Posterior vena cava (tissue), 2 donors: ENCODE measurements around the gene CRIP2. TPM values are rescaled to one million over a fixed set of nuclear protein-coding genes. Genes with fewer than 3 reads are reported as not detected.

Source experiments
- DNase-seq: peaks from one replicate; pipeline ENCODE4 v3.0.0-alpha.2; 2020; ENCODE audit warnings: low spot score
- intact Hi-C, 2 donors: fragments of 100-400 bp; cut with DNase I; formaldehyde crosslinking; loops; one replicate each; pipeline versions ENCODE4 v1.14.1 to v1.14.2; 2022 to 2023
- total RNA-seq, 2 donors: library from RNA; stranded (reverse); fragmentation: NEBNext Ultra II Directional; extraction: Animal tissue kit (Norgen Biotek cat#: 25700); gene quantifications; one replicate each; pipeline ENCODE4 v1.2.1, GENCODE V29; 2021
- donor health status: DM: yes; HTN: yes; CAD: no.
- donor health status: DM: yes; HTN: yes; CAD: no.

CRIP2 gene
- total RNA-seq, 2 donors from 2014 or later, result 187 to 199 TPM

DNA sequence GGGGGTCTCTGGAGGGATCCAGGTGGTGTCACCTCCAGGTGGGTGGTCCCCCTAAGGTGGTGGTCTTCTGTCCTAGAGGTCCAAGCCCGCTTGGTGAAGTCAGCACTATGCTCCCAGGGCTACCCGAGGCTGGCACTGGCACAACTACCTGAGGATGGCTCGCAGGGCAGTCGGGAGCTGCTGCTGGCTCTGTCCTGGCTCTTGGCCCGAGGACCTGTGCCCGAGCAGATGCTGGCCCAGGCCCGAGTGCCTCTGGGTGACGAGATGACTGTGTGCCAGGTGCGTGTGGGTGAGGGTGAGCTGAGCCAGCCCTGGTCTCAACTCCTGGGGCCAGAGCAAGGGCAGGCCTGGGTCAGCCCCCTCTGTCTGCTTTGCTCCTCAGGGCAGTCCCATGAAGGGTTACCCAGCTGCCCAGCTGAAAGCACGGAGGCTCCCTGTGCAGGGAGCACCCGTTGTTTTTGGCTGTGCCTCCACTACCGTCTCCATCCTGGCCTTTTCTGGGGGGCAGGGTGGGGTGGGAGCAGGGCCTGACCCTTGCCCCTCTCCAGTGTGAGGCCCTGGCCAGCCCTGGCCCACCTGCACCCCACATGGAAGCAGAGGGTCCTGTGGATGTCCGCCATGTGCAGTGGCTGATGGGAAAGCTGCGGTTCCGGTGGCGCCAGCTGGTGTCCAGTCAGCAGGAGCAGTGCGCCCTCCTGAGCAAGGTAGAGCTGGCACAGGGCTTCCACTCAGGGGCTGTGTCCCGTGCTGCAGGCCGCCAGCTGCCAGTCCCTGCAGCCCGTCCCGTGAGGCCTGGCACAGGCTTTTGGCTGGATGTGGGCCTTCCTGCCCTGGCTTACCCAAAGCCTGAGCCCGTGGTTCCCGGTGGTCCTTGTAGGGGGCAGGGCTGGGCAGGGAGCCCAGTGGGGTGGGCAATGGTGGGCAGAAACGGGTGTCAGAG is 17.7 kb downstream of the CRIP2 start:
- peak; percentile 84 for DNase-seq
- intact Hi-C loops, result no loop called here

DNA sequence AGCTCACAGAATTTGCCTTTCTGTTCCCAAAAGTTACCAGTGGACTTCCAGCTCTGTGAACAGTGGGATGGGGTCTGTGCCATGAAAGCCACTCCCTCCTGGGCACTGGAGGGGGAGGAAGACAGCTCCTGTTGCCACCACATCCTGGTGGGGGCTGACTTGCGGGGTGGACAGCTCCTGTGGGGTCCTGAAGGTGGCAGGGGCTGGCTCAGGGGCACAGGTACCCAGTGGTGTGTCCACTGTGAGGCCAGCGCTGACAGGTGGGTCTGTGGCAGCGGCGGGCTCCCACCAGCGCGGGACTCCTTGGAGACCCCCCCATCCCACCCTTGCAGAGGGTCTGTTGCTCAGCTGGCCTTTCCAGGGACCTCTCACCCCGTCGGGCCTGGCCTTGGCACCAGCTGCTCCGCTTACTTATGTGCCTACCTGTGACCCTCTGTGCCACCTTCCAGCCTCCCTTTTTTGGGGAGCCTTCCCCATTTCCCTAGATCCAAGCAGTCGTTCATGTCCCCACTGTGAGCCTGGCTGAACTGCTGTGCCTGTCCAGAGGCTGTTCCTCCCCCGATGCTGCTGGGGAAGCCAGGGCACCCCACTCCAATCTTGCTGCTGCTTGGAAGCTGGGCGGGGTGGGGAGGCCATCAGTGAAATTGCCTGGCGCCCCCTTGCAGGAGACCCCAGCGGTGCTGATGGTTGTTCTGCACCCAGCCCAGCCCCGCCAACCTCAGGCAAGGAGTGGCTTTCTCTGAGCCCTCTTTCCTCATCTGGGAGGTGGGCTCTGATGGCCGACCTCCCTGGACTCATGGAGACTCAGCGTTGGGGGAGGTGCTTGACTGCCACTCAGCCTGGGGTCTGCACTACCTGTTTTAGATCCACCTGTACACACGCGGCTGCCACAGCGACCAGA is 18.6 kb downstream of the CRIP2 start:
- intact Hi-C loops, result no loop called here
- DNase-seq, result peak; percentile 81

DNA sequence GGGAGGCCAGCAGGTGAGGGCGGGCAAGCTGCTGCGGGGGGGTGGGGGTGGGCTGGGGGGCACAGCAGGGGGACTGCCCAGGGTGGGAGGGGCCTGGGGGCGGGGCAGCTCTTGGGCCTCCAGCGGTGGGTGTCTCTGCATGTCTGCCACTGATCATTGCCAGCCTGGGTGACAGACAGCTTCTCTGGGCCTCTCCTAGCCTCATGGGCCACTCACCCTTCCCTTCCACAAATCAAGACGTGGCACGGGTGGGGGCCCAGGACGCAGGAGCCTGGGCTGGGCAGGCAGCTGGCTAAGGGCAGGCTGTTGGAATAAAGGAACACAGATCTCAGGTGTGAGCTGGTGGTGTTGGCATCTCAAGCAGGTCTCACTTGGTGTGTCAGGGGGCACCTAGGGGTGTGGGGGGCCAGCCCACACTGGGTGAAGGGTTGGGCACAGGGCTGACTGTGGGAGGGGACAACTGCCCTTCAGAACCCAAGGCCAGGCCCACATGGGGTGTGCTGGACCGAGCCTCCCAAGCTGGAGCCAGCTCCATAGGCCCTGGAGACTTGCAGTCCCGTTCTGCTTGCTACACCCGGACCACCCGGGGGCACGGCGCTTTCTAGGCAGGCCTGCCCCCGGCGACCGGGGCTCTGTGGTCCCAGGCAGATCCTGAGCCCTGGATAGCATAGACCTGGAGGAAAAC is 19.4 kb downstream of the CRIP2 start:
- intact Hi-C loops, result no loop called here
- DNase-seq, result peak; percentile 83

DNA sequence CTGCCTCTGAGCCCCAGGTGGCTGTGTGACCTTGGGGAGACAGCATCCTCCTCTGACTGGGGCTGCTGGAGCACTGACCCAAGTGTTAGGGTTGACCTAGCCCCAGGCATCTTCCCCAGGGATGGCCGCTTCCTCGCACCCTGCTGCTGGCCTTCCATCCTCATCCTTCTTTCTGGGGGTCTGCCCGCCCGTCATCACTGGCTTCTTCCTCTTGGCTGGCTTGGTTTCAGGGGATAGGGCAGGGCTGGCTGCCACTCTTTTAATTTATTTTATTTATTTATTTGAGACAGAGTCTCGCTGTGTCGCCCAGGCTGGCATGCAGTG is 19.9 kb downstream of the CRIP2 start:
- intact Hi-C loops, result no loop called here
- no peak for DNase-seq

- intact Hi-C loops, result no loop called here
- peak; percentile 81 for DNase-seq
Observed at GRCh38 chr14:105495101-105495989, 20.7 kb downstream of the CRIP2 start.

GRCh38 chr14:105495990-105496830 is 21.6 kb downstream of the CRIP2 start:
- intact Hi-C loops, result no loop called here
- DNase-seq, result peak; percentile 79

GRCh38 chr14:105496831-105497591 is 22.4 kb downstream of the CRIP2 start:
- intact Hi-C loops, result no loop called here
- no peak for DNase-seq

DNA sequence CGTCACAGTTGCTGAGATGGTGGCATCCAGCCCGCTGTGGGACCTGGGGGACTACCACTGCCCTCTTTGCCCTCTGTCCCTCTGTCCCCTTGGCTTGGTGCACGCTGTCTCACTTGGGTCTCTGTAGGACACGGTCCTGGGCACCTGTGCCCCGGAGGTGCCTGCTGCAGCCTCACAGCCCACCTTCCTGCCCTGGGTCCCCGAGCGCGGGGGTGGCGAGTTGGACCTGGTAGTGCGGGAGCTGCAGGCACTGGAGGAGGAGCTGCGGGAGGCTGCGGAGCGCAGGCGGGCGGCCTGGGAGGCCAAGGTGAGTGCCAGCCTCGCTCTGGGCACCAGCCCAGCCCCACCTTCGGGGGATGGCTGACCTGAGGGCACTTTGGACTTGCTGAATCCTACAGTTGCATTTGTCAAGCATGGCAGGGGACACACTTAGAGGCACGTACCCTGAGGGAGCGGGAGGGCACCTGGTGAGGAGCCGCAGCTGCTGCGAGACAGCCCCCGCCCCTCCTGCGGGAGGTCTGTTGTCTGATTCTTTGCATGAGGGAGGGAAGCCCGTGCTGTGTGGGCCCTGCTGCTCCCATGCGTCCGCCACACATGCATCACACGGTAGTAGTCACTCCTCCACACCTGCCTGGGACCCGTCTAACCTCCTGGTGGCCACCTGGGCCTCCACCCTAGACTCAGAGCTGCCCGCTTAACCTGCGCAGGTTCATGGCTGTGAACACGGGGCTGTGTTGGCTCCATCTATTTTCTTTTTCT is 23.2 kb downstream of the CRIP2 start:
- intact Hi-C loops, result no loop called here
- peak; percentile 67 for DNase-seq

GRCh38 chr14:105498430-105499255 is 24.0 kb downstream of the CRIP2 start:
- DNase-seq, result peak; percentile 77
- intact Hi-C loops, result no loop called here

- intact Hi-C loops, result no loop called here
- peak; percentile 81 for DNase-seq
Observed at GRCh38 chr14:105499256-105500035, 24.8 kb downstream of the CRIP2 start.

DNA sequence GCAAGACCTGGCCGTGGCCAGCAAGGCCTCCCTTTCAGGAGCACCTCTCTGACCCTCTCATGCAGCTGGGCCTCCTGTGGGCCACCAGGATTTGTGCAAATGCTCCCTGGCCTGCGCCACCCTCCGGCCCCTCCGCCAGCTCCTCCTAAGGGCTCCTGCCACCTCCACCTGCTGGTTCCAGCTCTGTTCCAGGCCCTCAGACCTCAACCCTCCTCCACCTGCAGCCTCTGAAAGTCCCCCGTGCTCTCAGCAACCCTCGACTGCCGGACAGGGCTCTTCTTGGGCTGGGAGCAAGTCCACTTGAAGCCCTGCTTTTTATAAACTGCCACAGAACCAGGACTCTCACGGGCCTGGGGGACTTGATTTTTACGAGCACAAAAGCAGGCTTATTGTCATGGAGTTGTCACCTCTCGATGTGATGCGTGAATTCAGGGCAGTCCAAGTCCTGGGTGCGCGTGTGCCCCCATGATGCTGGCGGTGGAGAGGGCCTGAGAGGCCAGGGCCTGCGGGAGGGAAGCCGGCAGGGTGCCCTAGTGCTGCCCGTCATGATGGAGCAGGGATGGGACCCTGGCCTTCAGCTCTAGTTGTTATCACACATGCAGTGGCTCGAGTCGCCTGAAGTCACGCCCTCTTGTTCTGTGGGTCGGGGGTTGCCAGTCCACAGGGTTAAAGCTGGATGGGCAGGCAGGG is 25.6 kb downstream of the CRIP2 start:
- peak; percentile 79 for DNase-seq
- intact Hi-C loops, result no loop called here

DNA sequence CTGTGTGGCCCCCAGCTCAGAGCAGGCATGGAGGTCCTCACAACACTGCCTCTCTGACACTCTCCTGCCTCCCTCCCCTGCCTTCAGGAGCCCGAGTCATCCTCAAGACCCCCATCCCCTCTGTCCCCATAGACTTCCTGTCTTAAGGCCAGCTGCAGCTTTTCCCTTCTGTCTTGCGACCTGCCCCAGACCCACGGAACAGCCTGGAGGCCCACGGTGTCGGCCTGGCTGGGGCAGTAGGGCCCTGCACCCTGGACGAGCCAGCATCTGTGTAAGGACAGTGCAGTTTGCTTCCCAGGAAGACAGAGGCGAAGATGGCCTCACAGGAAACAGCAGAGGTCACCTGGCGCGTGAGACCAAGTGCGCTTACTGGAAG is 26.1 kb downstream of the CRIP2 start:
- intact Hi-C loops, result no loop called here
- no peak for DNase-seq

DNA sequence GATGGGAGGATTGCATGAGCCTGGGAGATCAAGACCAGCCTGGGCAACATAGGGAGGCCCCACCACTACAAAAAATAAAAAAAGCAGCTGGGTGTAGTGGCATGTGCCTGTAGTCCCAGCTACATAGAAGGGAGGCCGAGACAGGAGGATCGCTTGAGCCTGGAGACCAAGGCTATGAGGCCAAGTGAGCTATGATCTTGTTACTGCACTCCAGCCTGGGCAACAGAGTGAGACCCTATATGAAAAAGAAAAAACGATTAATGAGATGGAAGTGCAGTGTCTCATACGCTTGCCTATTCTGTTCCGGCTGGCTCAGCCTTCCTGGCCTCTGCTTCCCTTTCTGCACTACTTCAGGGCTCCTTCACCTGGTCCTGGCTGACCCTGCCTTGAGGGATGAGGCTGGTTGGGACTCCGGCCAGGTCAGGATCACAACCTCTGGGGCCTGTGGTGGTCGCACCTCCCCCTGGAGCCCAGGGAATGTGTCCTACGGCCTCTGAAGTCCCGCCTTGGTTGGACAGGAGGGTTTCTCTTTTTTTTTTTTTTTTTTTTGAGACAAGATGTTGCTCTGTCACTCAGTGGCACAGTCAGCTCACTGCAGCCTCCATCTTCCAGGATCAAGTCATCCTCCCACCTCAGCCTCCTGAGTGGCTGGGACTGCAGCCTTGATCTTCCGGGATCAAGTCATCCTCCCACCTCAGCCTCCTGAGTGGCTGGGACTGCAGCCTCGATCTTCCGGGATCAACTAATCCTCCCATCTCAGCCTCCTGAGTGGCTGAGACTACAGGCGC is 27.1 kb downstream of the CRIP2 start:
- peak; percentile 64 for DNase-seq
- intact Hi-C loops, result no loop called here
